ENCODE data around the gene UBAP2. TPM values are rescaled to one million over a fixed set of nuclear protein-coding genes. Genes with fewer than 3 reads are reported as not detected.

UBAP2 gene
- total RNA-seq, 1 experiment from 2014 or later: 17.0 TPM

DNA sequence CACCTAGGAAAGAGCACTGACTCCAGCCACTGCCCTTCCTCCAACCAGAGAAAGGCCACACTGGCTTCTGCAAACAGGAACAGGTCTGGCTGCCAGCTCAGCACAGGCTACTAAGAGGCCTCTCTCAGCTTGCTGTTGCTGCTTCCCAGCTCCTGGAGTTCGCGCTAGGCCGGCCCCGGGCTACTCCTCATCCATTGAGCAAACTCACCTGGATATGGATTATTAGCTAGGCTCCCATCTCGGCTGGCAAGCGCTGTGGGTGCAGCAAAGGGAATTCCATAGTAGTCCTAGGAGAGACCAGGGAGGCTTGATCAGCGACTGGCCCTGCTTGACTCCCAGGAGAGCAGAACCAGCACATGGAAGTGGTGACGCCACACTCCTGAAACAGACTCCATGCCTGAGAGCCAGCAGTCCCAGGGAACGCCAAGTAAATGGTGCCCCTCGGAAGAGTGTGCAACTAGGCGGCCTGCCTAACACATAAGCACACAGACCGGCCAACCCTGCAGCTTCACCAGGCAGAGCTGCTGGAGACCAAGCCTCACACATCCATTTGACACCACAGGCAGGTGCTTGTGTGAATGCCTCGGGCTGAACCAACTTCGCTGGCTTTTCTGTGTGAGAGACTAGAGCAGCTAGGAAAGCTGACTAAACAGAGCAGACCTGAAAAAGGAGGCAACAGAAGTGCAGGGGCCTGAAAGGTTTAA, 124.5 kb downstream of the UBAP2 start:
- no peak for DNase-seq (ENCODE audit: low read depth)

DNA sequence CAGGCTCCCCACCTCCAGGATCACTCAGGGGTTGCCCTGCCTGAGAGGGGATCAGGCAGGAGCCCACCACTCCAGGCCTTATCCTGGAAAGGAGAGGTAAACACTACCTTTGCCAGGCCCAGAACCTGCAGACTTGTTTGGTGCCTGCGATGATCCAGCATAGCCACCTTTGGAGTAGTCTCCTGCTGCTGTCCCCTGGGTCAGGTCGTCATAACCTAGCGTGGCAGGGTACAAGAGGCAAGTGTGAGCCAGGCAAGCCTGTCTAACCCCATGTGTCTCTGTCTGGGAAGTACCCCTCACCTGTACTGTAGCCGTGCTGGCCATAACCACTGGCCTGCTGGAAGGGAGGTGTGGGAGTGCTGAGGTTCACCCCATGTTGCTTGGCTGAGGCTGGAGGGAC, 125.6 kb downstream of the UBAP2 start:
- no peak for DNase-seq (ENCODE audit: low read depth)

DNA sequence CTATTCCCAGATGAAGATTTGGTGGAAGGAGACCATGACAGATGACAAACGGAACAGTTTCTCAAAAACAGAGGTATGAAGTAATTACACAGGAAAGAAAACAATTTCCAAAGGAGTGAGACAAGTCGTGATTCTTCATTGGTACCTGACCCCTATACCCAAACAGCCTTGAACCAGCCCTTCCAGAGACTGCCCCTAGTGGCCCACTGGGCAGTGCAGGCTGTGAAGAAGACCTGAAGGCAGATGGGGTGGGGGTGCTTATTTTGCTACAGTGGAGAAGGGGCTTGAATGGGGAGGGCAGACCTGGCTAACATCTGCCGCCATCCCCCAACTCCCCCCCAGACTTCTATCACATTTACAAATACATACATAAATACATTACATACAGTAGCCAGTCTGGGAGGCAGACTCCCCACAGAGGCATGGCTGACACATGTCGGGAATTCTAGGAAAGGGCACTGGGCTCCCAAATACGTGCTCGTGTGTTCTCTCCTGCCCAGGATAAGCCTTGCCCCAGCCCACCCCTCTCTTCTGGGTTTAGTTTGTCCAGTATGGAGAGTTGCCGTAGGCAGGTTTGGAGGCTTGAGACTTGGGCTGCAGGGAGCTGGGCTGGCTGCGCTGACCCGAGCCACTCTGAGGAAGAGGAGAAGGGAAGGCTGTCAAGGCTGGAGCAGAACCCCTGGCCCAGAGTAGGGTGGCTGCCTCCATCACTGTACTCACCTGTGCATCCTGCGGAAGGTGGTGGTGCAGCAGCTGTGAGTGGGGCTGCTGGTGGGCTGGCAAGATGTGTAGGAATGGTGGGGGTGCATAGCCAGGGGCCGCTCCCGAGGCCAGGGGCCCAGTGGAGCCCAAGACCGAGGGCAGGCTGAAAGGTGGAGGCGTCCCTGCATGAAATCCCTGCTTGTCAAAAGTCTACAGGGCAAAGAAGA, 126.5 kb downstream of the UBAP2 start:
- peak; percentile 32 for DNase-seq (ENCODE audit: low read depth)

DNA sequence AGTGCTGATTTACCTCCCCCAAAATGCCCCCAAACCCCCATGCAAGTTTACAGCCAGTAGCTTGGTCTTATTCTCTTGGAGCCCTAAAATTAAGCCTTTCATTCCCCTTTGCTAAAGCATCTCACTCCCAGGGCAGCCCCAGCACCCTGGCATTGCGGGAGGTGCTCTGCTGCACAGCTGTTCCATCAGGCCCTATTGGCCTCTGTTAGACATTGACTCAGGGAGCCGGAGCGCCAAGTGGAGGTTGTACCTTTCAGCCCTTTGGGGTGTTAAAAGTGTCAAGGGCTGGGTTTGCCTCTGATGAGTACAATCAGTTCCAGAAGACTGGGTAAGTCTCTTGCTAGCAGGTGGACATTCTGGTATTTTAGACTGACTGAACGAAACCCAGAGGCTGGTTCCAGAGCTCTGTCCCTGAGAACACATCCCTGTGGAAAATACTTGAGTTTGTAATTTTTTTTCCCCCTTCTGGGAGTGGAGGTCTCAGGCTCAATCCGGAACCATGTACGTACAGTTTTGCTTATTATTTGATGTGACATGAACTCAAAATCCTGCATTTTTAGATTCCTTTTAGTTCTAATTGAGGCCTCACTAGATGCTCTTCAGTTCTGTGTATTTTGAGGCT, 129.3 kb downstream of the UBAP2 start:
- DNase-seq (ENCODE audit: low read depth): no peak

DNA sequence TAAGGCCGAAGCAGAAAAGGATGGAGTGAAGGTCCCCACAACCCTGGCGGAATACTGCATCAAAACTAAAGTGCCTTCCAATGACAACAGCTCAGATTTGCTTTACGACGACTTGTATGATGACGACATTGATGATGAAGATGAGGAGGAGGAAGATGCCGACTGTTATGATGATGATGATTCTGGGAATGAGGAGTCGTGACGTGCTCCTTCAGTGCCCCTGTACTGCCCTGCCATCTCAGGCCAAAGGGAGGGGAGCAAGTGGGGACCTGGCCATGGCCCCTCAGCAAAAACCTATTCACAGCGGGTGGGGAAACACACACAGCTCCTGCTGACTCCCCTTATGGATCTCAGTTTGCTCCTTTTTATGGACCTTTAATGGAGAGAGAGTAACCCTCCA, 131.7 kb downstream of the UBAP2 start:
- no peak for DNase-seq (ENCODE audit: low read depth)

DNA sequence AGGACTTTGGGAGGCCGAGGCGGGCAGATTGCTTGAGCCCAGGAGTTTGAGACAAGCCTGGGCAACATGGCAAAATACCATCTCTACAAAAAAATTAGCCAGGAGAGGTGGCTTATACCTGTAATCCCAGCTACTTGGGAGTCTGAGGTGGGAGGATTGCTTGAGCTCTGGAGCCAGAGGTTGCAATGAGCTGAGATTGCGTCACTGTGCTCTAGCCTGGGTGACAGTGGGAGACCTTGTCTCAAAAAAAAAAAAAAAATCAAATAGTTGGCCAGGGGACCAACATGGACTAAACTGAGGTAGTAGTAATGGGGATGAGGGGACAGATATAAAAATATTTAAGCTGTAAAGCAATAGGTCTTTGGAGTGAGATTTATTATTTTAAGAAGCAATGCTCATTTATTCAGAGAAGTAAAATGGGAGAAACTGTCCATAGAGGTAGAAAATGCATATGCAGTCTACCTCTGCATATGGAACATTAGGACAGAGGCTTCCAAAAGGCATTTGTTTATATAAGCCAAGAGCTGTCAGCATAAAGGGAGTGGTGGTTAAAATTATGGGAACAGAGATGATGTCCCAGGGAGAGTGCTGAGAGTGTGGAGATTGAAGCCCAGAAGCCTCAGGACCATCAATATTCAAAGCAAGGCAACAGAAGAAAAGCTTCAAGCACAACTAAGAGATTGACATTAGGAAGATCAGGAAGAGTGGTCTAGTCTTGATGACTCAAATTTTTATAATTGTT, 133.6 kb downstream of the UBAP2 start:
- DNase-seq (ENCODE audit: low read depth): no peak

DNA sequence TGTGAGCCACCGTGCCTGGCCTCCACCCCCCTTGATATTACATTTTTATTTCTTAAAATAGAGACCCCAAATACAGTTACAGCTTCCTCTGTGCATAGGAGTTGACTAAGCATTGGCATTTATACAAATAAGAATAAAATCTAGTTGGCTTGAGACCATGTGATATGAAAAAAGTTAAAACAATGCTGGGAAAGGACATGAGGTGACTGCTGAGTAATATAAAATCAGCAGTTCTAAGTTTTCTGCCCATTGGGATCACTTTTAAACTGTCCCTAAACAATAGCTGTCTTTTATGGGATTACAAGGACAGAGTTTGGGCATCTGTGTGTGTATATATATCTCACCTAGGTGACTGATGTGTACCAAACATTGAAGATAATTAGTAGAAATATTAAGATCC, 135.1 kb downstream of the UBAP2 start:
- no peak for DNase-seq (ENCODE audit: low read depth)

DNA sequence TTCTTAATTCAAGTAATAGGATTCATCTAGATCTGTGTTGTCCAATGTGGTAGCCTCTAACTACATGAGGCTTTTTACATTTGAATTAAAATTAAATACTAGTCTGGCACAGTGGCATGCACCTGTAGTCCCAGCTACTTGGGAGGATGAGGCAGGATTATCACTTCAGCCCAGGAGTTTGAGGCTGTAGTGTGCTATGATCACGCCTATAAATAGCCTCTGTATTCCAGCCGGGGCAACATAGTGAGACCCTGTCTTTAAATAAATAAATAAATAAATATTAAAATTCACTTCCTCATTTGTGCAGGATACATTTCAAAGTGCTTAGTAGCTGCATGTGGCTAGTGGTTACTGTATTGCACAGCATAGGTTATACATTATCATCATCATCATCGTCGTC, 139.9 kb downstream of the UBAP2 start:
- no peak for DNase-seq (ENCODE audit: low read depth)

DNA sequence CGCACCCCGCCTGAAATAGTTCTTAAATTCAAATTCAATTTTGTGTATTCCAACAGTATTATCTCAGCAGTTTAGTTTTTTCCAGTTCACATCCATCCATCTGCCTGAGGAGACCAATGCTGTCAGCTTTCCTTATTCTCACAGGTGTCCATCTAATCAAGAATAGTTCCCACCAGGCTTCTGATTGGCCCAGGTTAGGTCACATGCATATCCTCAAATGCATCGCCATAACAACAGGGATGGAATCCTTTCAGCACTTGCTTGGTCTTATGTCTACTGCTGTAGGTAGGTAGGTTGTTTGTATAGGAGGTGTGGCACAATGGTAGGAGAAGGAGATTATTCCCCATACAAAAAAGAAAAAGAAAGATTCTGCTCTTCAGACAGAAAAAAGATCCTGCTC, 140.6 kb downstream of the UBAP2 start:
- no peak for DNase-seq (ENCODE audit: low read depth)

DNA sequence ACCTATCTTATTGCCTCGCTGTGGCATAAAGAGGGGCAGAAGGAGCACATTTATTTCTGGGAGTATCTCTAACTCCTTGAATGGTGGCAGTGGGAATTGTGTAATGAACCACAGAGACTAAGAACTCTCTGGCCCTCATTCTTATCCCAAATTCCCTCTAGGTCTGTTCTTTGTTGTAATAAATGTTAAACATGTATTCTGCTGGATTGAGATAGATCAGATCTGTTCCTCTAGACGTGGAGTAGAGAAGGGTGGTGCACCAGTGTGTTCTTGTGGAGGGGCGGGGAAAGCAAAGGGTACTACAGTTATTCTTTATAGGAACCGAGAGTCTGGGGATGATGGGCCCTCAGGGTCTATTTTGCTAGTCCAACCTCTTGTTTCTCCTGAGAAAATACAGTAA, 141.3 kb downstream of the UBAP2 start:
- no peak for DNase-seq (ENCODE audit: low read depth)

DNA sequence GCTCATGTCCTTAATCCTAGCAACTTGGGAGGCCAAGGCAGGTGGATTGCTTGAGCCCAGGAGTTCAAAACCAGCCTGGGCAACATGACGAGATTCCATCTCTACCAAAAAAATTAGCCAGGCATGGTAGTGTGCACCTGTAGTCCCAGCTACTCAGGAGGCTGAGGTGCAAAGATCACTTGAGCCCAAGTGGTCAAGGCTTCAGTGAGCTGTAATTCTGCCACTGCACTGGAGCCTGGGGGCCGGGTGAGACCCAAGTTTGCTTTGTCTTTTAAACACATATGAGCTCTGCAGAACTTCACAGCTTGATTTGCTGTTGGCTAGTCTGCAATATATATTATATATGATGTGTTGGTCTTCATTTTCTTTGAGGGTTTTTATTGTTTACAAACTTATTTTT, 141.9 kb downstream of the UBAP2 start:
- DNase-seq (ENCODE audit: low read depth): no peak

DNA sequence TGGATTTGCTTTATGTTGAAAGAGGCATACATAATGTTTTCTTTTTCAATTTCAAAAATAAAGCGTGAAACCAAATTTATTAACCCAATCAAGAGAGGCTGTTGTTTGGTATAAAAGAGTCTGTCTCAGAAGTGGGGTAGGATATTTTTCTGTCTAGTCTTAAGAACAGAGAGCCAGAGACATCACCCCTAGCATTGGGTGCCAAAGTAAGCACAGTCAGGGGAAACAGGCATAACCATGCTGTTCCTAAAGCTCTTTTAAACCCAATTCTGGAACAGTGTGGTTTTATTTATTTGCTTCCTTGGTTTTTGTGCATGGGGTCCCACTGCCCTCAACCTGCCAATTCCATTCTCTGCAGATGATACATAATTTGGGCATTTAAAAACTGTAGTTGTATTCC, 143.6 kb downstream of the UBAP2 start:
- DNase-seq (ENCODE audit: low read depth): no peak

DNA sequence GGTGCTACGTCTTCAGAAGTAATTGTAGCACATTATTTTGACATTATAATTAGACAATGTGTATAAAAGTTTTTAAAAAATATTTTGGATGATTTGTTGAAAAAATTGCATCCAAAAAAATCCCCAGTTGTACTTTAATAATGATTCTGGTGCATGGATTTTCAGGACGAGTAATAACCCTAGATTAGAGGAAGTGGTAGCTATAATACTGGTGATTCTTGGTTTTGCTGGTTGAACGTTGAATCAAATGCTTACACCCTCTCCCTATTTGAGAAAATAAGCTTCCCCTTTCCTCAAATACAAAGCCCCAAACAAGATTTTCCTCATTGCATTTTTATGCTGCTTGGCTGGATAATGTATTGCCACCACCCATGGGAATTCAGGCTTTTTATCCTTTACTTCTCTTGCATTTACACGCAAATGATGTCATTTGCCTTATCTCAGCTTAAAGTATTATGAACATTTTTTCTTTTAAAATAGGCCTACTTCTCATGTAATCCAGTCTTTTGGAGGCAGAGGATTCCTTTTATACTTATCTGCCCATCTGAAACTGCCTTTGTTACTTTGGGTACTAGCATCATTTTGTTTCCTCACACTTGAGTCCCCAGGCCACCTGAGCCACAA, 145.4 kb downstream of the UBAP2 start:
- DNase-seq (ENCODE audit: low read depth): no peak

DNA sequence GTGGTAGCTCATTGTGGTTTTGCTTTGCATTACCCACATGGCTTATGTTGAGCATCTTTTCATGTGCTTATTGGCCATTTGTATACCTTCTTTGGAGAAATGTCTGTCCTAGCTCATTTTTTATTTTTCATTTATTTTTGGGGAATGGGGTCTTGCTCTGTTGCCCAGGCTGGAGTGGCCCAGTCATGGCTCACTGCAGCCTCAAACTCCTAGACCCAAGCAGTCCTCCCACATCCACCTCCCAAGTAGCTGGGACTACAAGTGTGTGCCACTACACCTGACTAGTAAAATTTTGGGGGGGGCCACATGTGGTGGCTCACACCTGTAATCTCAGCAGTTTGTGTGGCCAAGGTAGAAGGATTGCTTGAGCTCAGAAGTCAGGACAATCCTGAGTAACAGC, 154.4 kb downstream of the UBAP2 start:
- no peak for DNase-seq (ENCODE audit: low read depth)

DNA sequence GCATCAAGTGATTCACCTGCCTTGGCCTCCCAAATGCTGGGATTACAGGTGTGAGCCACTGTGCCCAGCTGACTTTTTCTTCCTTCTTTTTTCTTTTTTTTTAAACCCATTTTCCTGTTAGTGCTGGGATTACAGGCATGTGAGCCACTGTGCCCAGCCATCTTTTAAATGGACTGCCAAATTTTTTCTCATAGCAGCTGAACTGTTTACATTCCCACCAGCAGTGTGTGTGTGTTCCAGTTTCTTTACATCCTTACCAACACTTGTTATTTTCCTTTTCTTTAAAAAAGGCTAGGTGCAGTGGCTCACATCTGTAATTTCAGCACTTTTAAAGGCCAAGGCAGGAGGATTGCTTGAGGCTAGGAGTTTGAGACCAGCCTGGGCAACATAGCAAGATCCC, 154.8 kb downstream of the UBAP2 start:
- DNase-seq (ENCODE audit: low read depth): no peak

DNA sequence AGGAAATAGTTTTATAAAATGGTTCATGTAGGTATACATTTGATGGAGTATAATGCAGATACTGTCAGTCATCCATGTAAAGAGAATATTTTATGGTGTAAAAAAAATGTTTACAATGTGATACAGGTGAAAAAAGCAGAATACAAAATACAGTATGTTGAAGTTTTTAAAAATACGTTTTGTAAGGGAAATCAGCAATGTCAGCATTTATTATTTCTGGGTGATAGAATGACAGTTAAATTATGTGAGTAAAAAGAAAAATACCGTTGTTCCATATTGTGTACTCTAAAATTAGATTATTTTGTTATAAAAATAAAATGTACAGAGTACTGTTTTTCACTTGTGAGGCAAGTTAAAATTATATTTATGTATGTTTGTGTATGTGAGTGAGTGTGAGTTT, 162.7 kb downstream of the UBAP2 start:
- DNase-seq (ENCODE audit: low read depth): no peak

DNA sequence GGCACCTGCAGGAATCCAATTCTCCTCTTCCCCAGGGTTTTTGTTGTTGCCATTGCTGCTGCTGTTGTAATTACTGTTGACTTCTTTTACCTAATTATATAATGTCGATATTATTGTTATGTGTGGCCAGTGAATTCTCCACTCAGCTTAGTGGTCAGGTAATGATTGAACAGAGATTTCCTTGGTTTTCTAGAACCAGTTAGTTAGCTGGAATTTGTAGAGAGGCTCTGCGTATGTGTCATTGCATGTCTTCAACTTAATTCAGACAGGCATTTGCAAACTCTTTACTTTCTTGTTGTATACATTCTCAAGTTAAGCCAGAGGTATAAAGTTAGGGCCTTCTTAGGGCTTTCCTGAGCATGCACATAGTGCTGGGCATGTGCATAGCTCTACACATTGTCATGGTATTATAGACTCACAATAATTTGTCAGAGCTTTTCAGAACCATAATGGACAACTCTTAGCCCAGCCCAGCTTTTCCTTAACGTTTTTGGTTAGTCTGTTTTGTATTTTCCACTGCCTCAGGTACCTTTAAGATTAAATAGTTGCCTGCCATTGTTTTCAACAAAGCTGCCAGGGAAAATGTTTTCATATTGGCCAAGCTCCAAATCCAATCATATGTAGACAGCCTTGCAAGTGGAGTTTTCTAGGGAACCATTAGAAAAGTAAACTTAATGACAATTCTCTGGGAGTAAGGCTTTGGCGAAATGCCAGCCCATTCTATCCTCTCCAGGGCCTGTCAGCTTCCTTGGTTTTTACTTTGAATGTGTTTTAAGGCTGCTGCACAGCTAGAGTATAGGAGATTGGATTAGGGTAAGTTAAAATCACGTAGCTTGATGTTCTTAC, 163.6 kb downstream of the UBAP2 start:
- DNase-seq (ENCODE audit: low read depth): peak; percentile 27

DNA sequence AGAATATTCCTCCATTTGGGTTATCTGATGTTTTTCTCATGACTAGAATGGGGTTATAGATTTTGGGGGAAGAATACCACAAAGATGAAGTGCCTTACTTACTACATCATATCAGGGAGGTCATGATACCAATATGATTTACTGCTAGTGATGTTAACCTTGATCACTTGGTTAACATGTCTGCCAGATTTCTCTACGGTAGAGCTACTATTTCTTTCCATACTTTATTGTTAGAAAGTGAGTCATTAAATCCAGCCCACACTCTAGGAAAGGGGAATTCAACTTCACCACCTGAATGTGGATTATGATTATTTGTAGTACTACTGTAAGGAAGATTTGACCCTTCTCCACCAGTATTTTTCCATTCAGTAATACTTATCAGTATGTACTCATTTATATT, 167.1 kb downstream of the UBAP2 start:
- DNase-seq (ENCODE audit: low read depth): no peak

DNA sequence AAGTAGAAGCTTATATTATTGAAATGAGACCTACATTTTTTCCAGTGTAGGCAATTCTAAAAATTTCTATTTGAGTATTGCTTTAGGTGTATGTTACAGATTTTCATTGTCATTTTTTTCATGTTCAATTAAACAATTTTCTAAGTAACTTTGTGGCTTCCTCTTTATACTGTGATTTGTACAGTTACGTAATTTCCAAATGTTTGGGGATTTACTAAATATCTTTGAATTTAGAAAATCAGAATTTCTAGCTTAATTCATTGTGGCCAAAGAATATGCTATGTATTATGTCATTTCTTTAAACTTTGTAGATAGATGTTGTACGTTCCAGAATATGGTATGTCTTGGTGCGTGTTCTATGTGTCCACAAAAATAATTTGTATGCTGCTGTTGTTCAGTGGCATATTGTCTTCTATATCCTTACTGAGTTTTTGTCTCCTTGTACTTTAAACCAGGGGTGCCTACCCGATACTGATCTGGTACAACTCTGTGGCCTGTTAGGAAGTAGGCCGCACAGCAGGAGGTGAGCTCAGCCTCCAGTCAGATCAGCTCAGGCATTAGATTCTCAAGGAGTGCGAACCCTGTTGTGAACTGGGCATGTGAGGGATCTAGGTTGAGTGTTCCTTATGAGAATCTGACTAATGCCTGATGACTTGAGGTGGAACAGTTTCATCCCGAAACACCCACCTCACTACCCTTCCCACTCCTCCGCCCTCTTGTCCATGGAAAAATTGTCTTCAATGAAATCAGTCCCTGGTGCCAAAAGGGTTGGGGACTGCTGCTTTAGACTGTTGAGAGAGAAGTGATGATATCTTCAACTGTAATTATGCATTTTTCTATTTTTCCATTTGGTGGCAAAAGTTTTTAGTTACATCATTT, 168.2 kb downstream of the UBAP2 start:
- peak; percentile 28 for DNase-seq (ENCODE audit: low read depth)
